Upper lobe of left lung (tissue), 4 donors: ENCODE results near the gene FUCA2.

Experiments used
- CTCF ChIP-seq, 6 experiments: fragments of 450-650 bp in 4 of 6; fragments of 200-600 bp in 2 of 6; sonication (generic) in 2 of 6; IDR thresholded peaks; one replicate each; pipeline ENCODE4 v1.5.1; 2016 to 2019; ENCODE audit warnings: antibody characterized with exemption in 6 of 6
- EP300 ChIP-seq, 4 donors: sonication (generic); formaldehyde crosslinking; IDR thresholded peaks; one replicate each; pipeline ENCODE4 v1.5.1; 2017; ENCODE audit warnings: antibody characterized with exemption in 4 of 4, control low read depth in 2 of 4
- POLR2A ChIP-seq, 4 donors: fragments of 450-650 bp; IDR thresholded peaks; one replicate each; pipeline ENCODE4 v1.5.1; 2016 to 2017; ENCODE audit warnings: antibody characterized with exemption in 4 of 4, mild to moderate bottlenecking in 2 of 4
- POLR2AphosphoS5 ChIP-seq, 2 donors: sonication (generic); formaldehyde crosslinking; IDR thresholded peaks; one replicate each; pipeline ENCODE4 v1.5.1; 2017; ENCODE audit warnings: antibody characterized with exemption in 2 of 2

- no peak for TF ChIP-seq POLR2A (IDR thresholded peaks at IDR 0.05)
- TF ChIP-seq EP300 (IDR thresholded peaks at IDR 0.05) = no peak
- TF ChIP-seq CTCF (IDR thresholded peaks at IDR 0.05) = no peak
- TF ChIP-seq POLR2AphosphoS5 (IDR thresholded peaks at IDR 0.05) = no peak
Observed at GRCh38 chr6:143546599-143546998, 35.1 kb upstream of the FUCA2 start.
